Measurements from ENCODE around the gene AXL.

AXL gene

GRCh38 chr19:41234512-41235168 lies 15.6 kb downstream of the AXL start:
- H3K27me3 ChIP-seq (ENCODE audit: low read depth) = no peaks in the 10 kb centered on the region
- in situ Hi-C loops (cut with MboI; ENCODE audit: low sequenced_read_pairs) = no loop called here
- no peak overlapping the region for H3K4me3 ChIP-seq
- no peaks in the 10 kb centered on the region for H3K4me1 ChIP-seq
- H3K9me3 ChIP-seq = no peaks in the 10 kb centered on the region
- no peak for DNase-seq (ENCODE audit: low spot score in 2 of 2)
- H3K36me3 ChIP-seq (replicated peaks) = no peaks in the 10 kb centered on the region

- Histone ChIP-seq H3K36me3 (replicated peaks) (no peaks in the 10 kb centered on the region), H3K4me1 (no peaks in the 10 kb centered on the region), H3K4me3 (no peak overlapping the region), H3K27me3 (ENCODE audit: low read depth) (no peaks in the 10 kb centered on the region), H3K9me3 (no peaks in the 10 kb centered on the region)
- no peak for DNase-seq (ENCODE audit: low spot score in 2 of 2)
- in situ Hi-C loops (cut with MboI; ENCODE audit: low sequenced_read_pairs) = no loop called here
Observed at GRCh38 chr19:41235480-41235879, 16.5 kb downstream of the AXL start.

- H3K27me3 ChIP-seq (ENCODE audit: low read depth) = no peaks in the 10 kb centered on the region
- H3K4me3 ChIP-seq = no peak overlapping the region
- DNase-seq (ENCODE audit: low spot score in 2 of 2) = no peak
- no peaks in the 10 kb centered on the region for H3K4me1 ChIP-seq
- in situ Hi-C loops (cut with MboI; ENCODE audit: low sequenced_read_pairs) = no loop called here
- no peaks in the 10 kb centered on the region for H3K36me3 ChIP-seq (replicated peaks)
- H3K9me3 ChIP-seq = no peaks in the 10 kb centered on the region
Observed at GRCh38 chr19:41238244-41238643, 19.2 kb downstream of the AXL start.

- H3K27me3 ChIP-seq (ENCODE audit: low read depth) = no peaks in the 10 kb centered on the region
- no peaks in the 10 kb centered on the region for H3K36me3 ChIP-seq (replicated peaks)
- in situ Hi-C loops (cut with MboI; ENCODE audit: low sequenced_read_pairs) = no loop called here
- no peaks in the 10 kb centered on the region for H3K4me1 ChIP-seq
- H3K9me3 ChIP-seq = no peaks in the 10 kb centered on the region
- no peak overlapping the region for H3K4me3 ChIP-seq
- DNase-seq (ENCODE audit: low spot score in 2 of 2) = no peak
Observed at GRCh38 chr19:41239363-41239762, 20.3 kb downstream of the AXL start.

- DNase-seq (ENCODE audit: low spot score in 2 of 2) = no peak
- in situ Hi-C loops (cut with MboI; ENCODE audit: low sequenced_read_pairs) = no loop called here
- Histone ChIP-seq H3K27me3 (ENCODE audit: low read depth) (no peaks in the 10 kb centered on the region), H3K4me1 (no peaks in the 10 kb centered on the region), H3K4me3 (no peak overlapping the region), H3K36me3 (replicated peaks) (no peaks in the 10 kb centered on the region), H3K9me3 (no peaks in the 10 kb centered on the region)
Observed at GRCh38 chr19:41239961-41240574, 21.0 kb downstream of the AXL start.

GRCh38 chr19:41241859-41242258 lies 22.8 kb downstream of the AXL start:
- no peak for DNase-seq (ENCODE audit: low spot score in 2 of 2)
- H3K27me3 ChIP-seq (ENCODE audit: low read depth) = no peaks in the 10 kb centered on the region
- no peaks in the 10 kb centered on the region for H3K4me1 ChIP-seq
- in situ Hi-C loops (cut with MboI; ENCODE audit: low sequenced_read_pairs) = no loop called here
- no peaks in the 10 kb centered on the region for H3K9me3 ChIP-seq
- H3K4me3 ChIP-seq = no peak overlapping the region
- no peaks in the 10 kb centered on the region for H3K36me3 ChIP-seq (replicated peaks)

- Histone ChIP-seq H3K36me3 (replicated peaks) (no peaks in the 10 kb centered on the region), H3K4me3 (no peak overlapping the region), H3K4me1 (no peaks in the 10 kb centered on the region), H3K27me3 (ENCODE audit: low read depth) (no peaks in the 10 kb centered on the region), H3K9me3 (0 out of 2 replicates have a peak, but pooled peaks cover 2% of the 10 kb centered on the region)
- in situ Hi-C loops (cut with MboI; ENCODE audit: low sequenced_read_pairs) = no loop called here
- DNase-seq (ENCODE audit: low spot score in 2 of 2) = no peak
Observed at GRCh38 chr19:41244117-41244516, 25.1 kb downstream of the AXL start.

GRCh38 chr19:41245843-41246242 lies 26.8 kb downstream of the AXL start:
- no peak overlapping the region for H3K4me3 ChIP-seq
- no peak for DNase-seq (ENCODE audit: low spot score in 2 of 2)
- 0 out of 2 replicates have a peak, but pooled peaks cover 2% of the 10 kb centered on the region for H3K9me3 ChIP-seq
- H3K27me3 ChIP-seq (ENCODE audit: low read depth) = no peaks in the 10 kb centered on the region
- in situ Hi-C loops (cut with MboI; ENCODE audit: low sequenced_read_pairs) = no loop called here
- H3K4me1 ChIP-seq = no peaks in the 10 kb centered on the region
- no peaks in the 10 kb centered on the region for H3K36me3 ChIP-seq (replicated peaks)

- Histone ChIP-seq H3K27me3 (ENCODE audit: low read depth) (no peaks in the 10 kb centered on the region), H3K9me3 (0 out of 2 replicates have a peak, but pooled peaks cover 2% of the 10 kb centered on the region), H3K4me1 (no peaks in the 10 kb centered on the region), H3K4me3 (no peak overlapping the region), H3K36me3 (replicated peaks) (no peaks in the 10 kb centered on the region)
- no peak for DNase-seq (ENCODE audit: low spot score in 2 of 2)
- in situ Hi-C loops (cut with MboI; ENCODE audit: low sequenced_read_pairs) = no loop called here
Observed at GRCh38 chr19:41248895-41249294, 29.9 kb downstream of the AXL start.

GRCh38 chr19:41249707-41250423 lies 30.8 kb downstream of the AXL start:
- Histone ChIP-seq H3K36me3 (replicated peaks) (no peaks in the 10 kb centered on the region), H3K9me3 (0 out of 2 replicates have a peak, but pooled peaks cover 2% of the 10 kb centered on the region), H3K4me1 (no peaks in the 10 kb centered on the region), H3K4me3 (no peak overlapping the region), H3K27me3 (ENCODE audit: low read depth) (no peaks in the 10 kb centered on the region)
- in situ Hi-C loops (cut with MboI; ENCODE audit: low sequenced_read_pairs) = no loop called here
- DNase-seq (ENCODE audit: low spot score in 2 of 2) = no peak

- in situ Hi-C loops (cut with MboI; ENCODE audit: low sequenced_read_pairs) = no loop called here
- Histone ChIP-seq H3K27me3 (ENCODE audit: low read depth) (no peaks in the 10 kb centered on the region), H3K4me3 (no peak overlapping the region), H3K4me1 (no peaks in the 10 kb centered on the region), H3K9me3 (0 out of 2 replicates have a peak, but pooled peaks cover 1% of the 10 kb centered on the region), H3K36me3 (replicated peaks) (no peaks in the 10 kb centered on the region)
- no peak for DNase-seq (ENCODE audit: low spot score in 2 of 2)
Observed at GRCh38 chr19:41253660-41254059, 34.6 kb downstream of the AXL start.

GRCh38 chr19:41255171-41255570 lies 36.1 kb downstream of the AXL start:
- no peak for DNase-seq (ENCODE audit: low spot score in 2 of 2)
- in situ Hi-C loops (cut with MboI; ENCODE audit: low sequenced_read_pairs) = no loop called here
- Histone ChIP-seq H3K4me1 (no peaks in the 10 kb centered on the region), H3K36me3 (replicated peaks) (no peaks in the 10 kb centered on the region), H3K9me3 (no peaks in the 10 kb centered on the region), H3K4me3 (no peak overlapping the region), H3K27me3 (ENCODE audit: low read depth) (no peaks in the 10 kb centered on the region)

- in situ Hi-C loops (cut with MboI; ENCODE audit: low sequenced_read_pairs) = loop anchor here (5.0 to 10.0 kb wide), 2 partner anchors 59 to 287 kb away; no protein-coding TSS in a partner anchor
- DNase-seq (ENCODE audit: low spot score in 2 of 2) = no peak
- Histone ChIP-seq H3K9me3 (no peaks in the 10 kb centered on the region), H3K4me3 (peak overlapping the region; percentile 45), H3K27me3 (ENCODE audit: low read depth) (no peaks in the 10 kb centered on the region), H3K36me3 (replicated peaks) (peaks cover 4% of the 10 kb centered on the region; the same call in 1 of the 2 replicates), H3K4me1 (peaks cover 6% of the 10 kb centered on the region)
Observed at GRCh38 chr19:41261474-41262190, 42.6 kb downstream of the AXL start.
